Suppressor macrophage (primary cell): ENCODE data around the gene BICRAL.
A peak's percentile ranks its signal among the peaks of the same experiment; 100 is the strongest.
"Not testable (repeated sequence)": the region's sequence is repeated elsewhere in the genome, so short reads cannot be mapped to it uniquely, and the experiment has no call there.

Experiments
- DNase-seq, 4 experiments: peaks; one replicate each; pipeline ENCODE4 v3.0.0-alpha.2; 2020 to 2022

Gene BICRAL

DNA sequence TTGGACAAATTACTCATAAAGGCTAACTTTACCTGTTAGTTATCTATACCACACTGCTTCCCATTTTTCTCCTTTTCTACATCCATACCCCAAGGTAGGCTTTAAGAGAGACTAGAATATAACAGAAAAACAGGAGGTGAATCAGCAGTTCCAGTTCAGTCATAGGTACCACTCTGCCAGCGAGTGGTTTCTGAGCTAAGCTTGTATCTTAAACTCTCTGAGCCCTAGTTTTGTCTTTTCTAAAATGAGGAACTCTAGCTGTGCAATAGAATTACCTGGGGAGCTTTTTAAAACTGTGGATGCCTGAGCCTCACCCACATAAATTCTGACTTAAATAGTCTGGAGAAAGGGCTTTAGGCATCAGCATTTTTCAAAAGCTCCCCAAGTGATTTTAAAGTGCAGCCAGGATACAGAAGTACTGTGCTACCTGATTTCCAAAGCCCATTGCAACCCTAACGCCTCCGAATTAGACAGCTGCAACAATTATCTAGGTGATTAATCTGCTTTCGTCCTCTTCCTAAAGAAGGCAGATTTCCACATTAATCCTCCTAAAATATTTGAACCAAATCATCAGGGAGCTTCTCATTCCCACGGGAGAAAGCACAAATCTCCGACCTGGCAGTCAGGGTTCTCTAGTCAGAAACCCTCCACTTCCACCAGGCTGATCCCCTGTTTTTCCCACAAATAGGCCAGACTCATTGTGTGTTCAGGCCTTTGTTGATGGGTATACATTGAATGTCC is 60.2 kb downstream of the BICRAL start:
- no peak for DNase-seq

DNA sequence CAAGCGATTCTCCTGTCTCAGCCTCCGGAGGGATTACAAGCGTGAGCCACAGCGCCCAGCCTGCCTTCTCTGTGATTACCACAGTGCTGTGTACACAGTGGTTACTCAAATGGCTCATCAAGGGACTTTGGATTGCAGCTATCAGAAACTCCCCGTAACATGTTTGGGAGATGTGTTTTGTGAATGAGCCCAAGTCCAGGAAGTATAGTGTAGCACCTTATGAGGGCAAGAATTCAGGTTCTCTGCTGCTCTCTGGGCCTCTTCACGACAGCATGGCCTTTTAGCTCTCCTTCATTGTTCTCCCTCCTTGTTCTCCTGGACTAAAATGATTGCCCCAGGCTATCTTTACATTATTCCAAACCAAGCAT is 63.5 kb downstream of the BICRAL start:
- no peak for DNase-seq

DNA sequence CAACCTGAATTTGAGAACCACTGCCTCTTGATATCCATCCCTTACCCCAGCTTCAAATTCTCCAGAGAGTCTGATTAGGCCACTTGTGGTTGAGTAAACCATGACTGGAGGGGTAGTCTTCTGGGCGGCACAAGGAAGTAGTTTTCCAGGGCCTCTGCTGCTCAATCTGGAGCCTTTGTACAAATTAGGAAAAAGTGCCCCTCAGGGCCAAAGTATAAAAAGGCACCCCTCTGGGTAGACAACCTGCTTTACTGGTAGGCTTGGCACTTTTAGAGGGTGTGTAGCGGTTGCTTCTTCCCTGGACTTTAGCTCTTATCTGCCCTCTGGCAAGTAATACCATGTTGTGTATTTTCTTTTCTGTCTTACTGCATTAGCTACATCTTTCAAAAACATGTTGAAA is 64.7 kb downstream of the BICRAL start:
- no peak for DNase-seq

DNA sequence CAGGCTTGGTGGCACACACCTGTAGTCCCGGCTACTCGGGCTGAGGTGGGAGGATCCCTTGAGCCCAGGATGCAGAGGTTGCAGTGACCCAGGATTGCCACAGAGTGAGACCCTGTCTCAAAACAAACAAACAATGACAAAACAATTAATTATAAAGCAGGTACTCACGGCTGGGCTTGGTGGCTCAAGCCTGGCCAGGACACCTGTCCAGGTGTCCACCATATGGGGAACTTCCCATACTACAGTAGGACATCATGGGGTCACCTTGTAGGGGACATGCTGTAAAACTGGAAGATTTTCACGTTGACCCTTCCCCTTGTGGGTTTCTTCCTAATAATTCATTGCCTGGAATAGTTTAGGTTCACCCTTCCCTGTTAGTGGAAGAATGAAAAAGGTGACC is 66.8 kb downstream of the BICRAL start:
- no peak for DNase-seq

DNA sequence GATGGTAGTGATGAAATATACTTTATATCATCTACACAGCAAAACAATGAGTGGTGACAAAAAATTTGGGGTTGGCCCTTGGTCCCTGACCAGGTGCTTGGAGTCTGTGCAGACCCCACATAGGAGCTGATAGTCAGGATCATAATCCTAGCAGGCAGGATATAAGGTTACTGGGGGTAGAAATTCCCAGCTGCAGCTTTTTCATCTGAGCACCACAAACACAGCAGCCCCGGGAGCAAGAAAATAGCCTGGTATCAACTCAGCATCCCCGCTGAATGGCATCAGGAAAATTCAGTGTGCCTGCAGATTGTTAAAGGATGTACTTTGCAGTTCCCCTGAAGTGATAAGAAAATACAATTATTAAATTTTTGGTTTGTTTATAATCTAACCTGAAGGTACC is 69.7 kb downstream of the BICRAL start:
- no peak for DNase-seq

DNA sequence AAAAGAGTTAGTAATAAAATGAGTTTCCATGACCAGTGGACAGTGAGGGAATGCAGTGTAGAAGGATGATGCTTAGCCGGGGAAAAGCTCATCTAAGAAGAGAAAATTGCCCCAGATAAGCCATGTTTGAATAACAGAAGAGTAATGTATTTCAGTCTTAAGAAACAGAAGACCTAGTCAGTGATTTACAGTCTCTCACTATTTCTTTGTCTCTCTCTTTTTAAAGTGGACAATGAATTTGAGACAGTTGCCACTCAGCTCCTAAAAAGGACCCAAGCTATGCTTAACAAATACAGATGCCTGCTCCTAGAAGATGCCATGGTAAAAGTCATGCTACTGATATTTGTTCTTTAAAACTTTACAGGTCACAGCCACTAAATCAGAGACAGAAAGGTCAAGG is 78.2 kb downstream of the BICRAL start:
- no peak for DNase-seq

DNA sequence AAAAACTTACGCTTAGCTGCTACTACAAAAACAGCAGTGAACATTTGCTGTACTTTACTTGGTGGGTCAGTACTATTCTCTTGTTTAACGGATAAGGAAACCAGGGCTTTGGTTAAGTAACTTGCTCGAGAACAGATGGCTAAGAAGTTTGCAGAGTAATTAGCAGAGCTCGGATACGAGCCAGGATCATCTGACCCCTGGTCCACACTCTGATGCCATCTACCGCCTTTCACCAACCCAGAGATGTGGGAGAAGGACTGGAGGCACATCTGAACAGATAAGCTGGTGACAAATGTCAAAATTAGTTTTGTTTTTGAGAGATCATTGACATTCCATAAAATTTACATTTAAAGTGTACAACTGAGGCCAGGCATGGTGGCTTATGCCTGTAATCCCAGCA is 78.6 kb downstream of the BICRAL start:
- DNase-seq: no peak

DNA sequence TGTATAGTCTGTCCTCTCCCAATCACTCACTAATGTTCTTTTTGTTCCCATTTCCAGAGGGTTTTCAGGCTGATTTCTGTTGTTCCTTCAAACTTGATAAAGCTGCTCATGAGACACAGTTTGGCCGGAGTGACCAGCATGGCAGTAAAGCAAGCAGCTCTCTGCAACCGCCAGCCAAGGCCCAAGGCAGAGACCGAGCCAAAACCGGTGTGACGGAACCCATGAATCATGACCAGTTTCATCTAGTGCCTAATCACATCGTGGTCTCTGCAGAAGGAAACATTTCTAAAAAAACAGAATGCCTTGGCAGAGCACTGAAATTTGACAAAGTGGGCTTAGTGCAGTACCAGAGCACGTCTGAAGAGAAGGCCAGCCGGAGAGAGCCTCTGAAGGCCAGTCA is 82.8 kb downstream of the BICRAL start:
- DNase-seq: no peak

DNA sequence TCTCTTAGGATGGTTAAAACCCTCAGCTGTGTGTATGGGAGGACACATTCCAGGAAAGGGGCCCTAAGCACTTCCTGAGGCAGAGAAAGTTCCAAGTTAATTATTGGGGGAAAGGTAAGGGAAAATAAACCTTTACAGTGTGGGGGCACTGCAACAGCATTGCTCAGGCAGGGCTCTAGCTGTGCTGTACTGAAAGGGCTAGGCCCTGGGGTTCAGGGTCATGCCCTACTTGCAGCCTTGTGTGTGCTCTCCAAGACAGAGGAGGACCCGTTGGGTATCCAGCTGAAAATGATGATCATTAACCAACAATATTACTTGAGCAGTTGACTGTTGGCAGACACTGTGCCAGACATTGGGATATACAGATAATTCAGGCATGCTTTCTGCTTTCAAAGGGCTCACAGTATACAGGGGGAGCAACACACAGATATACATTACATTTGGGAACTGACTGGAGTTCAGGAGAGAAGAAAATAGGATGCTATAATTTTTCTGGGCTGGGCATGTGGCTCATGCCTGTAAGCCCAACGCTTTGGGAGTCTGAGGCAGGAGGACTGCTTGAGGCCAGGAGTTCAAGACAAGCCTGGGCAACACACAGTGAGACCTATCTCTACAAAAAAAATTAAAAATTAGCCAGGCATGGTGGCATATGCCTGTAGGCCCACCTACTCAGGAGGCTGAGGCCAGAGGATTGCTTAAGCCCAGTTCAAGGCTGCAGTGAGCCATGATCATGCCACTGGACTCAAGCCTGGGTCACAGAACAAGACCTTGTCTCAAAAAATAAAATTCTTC is 88.5 kb downstream of the BICRAL start:
- no peak for DNase-seq

DNA sequence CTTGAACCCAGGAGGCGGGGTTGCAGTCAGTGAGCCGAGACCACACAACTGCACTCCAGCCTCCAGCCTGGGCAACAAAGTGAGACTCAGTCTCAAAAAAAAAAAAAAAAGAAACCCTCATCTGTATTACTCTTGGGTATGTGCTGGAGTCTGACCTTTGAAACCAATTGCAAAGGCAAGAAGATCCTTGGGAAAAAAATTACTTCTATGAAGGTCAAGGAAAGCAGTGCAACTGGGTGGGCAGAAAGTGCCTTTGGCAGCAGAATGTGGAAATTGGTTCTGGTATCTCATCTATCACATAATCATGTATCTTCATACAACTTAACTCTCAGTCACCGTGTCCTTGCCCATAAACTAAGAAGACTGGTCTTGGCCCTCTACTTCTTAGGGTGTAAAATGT is 89.9 kb downstream of the BICRAL start:
- DNase-seq: no peak

DNA sequence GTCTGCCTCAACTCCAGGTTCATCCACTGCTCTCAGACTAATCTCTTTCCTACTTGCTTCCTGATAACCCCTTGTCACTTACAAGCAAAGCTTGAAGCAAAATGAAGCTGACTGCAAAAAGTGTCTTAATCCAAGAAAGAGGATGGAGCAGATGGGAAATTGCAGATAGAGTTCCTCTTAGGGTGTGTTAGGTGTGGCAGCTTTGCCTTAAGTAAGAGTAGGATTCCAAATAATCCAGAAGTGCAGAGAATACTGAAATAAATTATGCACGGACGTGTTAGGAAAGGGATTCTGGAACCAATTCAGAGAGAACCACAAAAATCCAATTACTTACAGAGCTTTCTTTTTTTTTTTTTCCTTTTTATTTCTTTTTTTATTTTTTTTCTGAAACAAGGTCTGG is 91.5 kb downstream of the BICRAL start:
- DNase-seq: no peak

DNA sequence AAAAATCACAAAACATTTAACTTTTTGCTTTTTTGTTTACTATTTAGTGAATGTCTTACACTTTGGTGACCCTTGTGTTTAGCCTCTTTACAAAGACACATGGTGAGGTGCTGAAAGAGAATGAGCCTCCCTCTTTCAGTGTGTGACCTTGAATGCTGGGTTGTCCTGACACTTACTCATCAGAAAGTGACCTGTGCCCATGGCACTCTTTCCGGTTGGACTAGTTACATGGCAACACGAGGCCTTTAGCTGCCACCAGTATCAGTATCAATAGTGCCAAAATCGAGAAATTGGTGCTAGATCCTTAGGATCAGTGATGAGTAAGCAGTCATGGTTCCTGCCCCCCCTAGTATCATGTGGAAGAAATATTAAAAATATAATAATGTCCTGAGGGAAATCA is 95.8 kb downstream of the BICRAL start:
- DNase-seq: no peak

DNA sequence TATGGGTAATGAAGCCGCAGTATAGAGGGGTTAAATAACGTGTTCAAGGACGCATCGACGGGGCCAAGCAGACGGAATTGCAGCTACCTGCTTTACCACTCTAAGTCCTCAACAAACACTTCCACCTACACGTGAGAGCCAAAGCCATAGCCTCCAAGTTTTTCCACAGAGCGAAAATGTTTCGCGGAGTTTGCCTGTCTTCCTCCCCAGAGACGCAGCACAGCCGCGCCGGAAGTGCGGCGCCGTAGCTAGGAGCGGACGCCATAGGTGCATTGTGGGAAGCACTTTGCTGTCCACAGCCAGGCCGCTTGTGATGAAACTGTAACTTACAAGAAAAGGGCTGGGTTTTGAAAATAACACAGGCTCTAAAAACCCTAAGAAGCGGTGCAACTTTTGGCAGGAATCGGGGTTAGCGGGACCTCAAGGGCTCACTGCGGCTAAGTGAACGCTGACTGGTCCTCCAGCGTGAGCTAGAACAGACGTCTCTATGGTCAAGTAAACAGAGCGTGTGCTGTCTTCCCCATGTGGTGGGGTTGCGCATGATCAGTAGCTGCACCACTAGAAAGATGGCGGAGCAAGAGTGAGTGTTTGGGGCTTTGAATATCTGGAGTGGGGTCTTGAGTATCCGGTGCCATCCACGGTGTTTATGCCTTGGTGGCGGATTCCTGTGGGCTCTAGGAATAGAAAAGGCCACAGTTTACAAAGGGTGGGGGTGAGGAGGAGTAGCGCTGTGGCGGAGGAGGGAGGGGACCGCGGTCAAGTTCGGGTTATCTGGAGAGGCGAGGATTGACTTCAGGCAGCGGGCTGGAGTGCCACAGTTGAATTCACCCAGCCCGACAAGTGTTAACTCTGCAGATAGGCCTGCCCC is 97.8 kb downstream of the BICRAL start, which contains the start of gene RPL7L1:
TSS of gene RPL7L1 (plus strand) at position 245 of the 868 bp plus-strand sequence. CDS start at position 540, 295 bp downstream.
- peak; percentile 84 to 91 (median 90) for DNase-seq

DNA sequence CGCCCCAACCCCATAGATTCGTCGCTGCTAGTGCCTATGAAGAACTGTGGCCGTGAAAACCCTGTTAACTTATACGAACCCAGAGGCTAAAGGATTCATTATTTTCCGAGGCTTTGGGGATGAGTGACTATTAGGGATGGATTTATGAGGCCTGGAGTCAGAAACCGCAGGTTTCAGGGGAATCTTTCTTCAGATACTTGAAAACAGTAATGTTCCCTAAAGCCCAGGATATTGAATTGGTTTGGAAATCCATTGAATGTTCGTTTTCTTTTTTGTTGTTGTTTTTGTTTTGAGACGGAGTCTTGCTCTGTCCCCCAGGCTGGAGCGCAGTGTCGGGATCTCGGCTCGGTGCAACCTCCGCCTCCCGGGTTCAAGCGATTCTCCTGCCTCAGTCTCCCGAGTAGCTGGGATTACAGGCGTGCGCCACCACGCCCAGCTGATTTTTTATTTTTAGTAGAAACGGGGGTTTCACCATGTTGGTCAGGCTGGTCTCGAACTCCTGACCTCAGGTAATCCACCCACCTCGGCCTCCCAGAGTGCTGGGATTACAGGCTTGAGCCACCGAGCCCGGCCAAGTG is 98.5 kb downstream of the BICRAL start:
- DNase-seq: not testable (repeated sequence)

DNA sequence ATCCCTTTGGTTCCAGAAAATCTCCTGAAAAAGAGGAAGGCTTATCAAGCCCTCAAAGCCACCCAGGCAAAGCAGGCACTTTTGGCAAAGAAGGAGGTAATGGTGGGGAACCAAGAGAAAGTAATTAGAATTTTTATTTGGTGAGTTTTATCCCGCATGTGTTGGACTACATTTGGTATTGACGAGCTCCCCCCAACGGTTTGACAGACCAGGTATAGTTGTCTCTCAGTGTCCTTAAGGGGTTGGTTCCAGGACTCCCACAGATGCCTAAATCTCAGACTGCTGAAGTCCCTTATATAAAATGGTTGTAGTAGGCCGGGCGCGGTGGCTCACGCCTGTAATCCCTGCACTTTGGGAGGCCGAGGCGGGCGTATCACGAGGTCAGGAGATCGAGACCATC is 99.0 kb downstream of the BICRAL start:
- DNase-seq: not testable (repeated sequence)

DNA sequence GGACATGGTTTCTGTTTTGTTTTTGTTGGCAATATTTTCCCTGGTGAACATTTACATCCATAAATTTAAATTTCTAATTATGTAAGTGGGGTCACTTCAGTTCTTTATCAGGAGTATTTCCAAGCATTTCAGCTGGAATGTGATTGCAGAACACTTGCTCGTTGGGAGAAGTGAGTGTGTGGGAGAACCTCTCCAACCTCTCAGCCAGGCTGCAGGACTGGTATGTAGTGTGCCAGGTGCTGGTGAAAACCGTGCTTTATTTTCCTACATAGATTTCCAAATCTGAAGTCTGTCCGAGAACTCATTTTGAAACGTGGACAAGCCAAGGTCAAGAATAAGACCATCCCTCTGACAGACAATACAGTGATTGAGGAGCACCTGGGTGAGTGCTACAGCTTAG is 103.8 kb downstream of the BICRAL start:
- no peak for DNase-seq

DNA sequence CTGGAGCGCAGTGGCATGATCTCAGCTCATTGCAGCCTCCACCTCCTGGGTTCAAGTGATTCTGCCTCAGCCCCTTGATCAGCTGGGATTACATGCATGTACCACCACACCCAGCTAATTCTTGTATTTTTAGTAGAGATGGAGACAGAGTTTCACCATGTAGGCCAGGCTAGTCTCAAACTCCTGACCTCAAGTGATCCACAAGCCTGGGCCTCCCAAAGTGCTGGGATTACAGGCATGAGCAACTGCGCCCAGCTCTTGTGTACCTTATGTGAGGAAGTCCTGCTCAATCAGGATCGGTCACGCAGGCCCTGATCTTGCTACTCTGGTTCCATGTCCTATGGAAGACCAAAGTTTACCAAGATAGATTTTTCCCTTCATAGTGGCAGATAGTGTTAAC is 106.3 kb downstream of the BICRAL start:
- not testable (repeated sequence) for DNase-seq

DNA sequence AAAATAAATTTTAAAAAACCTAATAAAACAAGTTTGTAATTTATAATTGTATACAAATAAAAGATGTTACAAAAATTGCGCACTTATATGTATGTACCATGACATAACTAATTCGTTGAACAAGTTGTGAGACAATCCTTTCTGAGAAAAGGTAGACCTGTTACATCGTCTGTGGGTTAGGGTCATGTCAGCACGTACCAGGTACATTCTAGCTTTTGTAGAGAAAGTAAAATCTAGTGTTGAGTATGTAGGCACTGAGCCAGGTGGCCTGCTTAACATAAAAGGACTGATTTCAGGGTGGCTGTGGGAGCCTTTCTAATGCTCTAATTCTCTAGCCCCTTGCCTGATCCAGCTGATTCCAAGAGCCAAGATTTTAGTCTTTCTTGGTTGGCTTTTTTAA is 108.0 kb downstream of the BICRAL start:
- DNase-seq: no peak

DNA sequence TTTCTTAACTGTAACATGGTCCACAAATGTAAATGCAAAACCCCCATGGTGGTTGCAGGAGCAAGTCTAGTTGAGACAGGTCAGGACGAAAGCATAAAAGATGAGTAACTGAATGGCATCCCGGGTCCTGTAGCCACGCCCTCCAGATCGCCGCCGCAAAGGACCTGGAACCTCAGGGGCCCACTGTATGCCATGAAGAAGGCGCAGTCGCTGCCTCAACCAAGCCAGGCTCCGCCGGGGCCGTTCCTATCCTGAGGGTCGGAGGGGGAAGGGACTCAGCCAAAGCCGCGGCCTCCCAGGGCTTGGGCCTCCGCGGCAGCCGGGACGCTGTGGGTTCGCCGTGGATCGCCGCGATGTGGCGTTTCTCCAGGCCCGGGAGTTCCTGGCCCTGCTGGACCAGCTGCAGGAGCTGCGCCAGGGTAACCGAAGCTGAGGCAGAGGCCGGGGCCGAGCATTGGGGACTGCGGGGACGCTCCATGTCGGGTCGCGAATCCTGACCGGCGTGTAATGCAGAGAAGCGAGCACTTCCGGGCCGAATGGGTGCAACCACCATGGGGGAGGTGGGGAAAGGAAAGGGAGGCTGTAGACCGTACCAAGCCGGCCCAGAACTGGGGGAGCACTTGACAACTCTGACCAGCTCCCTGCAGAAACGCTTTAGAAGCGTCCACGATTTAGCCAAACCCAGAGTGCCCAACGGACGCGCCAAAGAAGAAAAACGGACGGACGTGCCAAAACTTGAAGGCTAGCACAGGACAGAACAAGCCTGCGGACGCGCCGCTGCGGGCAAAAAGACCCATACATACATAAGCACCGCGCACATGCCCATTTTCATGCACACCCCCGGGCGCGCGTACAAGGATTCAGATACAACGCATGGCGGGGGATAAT is 108.7 kb downstream of the BICRAL start:
- DNase-seq: peak; percentile 93 to 97 (median 96)

DNA sequence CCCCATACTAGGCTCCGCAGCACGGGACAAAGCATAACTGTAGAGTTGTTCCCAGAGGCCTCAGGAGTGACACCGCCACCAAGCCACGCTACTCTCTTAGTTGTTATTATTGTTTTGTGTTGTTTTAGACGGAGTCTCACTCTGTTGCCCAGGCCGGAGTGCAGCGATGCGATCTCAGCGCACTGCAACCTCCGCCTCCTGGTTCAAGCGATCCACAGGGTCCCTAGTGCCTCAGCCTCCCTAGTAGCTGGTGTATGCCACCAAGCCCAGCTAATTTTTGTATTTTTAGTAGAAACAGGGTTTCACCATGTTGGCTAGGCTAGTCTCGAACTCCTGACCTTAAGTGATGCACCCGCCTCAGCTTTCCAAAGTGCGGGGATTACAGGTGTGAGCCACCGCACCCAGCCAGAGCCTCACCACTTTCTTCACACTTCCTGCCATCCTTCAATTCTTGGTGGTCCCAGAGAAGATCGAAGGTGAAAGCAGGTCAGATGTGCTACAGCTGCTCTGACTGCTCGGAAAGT is 109.4 kb downstream of the BICRAL start:
- no peak for DNase-seq

DNA sequence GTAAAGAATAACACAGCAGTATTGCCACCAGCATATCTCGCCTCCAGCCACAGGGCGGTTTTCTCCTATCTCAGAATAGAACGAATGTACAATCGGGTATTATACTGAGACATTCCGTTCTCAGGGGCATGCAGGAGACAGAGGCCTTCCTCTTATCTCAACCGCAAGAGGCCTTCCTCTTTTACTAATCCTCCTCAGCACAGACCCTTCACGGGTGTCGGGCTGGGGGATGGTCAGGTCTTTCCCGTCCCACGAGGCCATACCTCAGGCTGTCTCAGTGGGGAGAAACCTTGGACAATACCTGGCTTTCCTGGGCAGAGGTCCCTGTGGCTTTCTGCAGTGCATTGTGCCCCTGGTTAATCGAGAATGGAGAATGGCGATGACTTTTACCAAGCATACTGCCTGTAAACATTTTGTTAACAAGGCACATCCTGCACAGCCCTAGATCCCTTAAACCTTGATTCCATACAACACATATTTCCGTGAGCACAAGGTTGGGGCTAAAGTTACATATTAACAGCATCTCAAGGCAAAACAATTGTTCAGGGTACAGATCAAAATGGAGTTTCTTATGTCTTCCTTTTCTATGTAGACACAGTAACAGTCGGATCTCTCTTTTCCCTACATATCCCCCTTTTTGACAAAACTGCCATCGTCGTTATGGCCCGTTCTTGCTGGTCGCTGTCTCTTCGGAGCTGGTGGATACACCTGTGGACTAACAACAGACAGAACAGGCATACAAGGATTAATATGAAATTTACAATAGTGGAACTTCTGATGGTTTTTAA is 112.4 kb downstream of the BICRAL start:
- DNase-seq: peak in 2 of 4 experiments; percentile 26 to 28
